ENCODE results near the gene A4GALT.

DNA sequence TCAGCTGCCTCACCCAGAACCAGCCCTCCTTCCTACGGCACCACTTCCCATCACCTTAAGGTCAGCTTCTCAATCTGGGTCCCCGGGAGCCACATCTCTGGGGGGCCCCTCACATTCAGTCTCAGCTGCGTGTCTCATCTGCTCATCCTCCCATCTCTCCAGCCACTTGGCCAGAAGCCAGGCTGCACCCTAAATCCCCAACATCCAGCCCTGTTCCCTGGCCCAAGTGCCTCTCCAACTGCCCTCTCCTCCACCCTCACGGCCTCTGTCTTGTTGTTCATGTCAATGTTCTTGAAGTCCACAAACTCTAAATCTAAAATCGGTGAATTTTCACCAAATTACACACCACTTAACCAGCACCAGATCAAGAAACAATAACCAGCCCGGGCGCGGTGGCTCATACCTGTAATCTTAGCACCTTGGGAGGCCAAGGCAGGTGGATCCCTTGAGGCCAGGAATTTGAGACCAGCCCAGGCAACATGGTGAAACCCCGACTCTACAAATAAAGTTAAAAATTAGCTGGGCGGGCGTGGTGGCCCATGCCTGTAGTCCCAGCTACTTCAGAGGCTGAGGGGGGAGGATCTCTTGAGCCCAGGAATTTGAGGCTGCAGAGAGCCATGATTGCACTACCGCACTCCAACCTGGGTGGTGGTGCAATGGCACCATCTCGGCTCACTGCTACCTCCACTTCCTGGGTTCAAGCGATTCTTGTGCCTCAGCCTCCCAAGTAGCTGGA is 33.7 kb downstream of the A4GALT start:
- TF ChIP-seq, protein P1, sequence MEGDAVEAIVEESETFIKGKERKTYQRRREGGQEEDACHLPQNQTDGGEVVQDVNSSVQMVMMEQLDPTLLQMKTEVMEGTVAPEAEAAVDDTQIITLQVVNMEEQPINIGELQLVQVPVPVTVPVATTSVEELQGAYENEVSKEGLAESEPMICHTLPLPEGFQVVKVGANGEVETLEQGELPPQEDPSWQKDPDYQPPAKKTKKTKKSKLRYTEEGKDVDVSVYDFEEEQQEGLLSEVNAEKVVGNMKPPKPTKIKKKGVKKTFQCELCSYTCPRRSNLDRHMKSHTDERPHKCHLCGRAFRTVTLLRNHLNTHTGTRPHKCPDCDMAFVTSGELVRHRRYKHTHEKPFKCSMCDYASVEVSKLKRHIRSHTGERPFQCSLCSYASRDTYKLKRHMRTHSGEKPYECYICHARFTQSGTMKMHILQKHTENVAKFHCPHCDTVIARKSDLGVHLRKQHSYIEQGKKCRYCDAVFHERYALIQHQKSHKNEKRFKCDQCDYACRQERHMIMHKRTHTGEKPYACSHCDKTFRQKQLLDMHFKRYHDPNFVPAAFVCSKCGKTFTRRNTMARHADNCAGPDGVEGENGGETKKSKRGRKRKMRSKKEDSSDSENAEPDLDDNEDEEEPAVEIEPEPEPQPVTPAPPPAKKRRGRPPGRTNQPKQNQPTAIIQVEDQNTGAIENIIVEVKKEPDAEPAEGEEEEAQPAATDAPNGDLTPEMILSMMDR (IDR thresholded peaks at IDR 0.05; ENCODE audit: insufficient read depth, low read length, poor library complexity, severe bottlenecking) = no peak
- TF ChIP-seq EZH2phosphoT487 (conservative IDR thresholded peaks at IDR 0.05; ENCODE audit: low read length) = no peak
